ENCODE results near the gene NLGN1. TPM values are rescaled to one million over a fixed set of nuclear protein-coding genes. Genes with fewer than 3 reads are reported as not detected.

The NLGN1 gene
- total and polyA plus RNA-seq, 2 of the 8 experiments (the other 6 are each of a cell fraction or from before 2014, with no cell fraction given): 7.8 to 14.8 TPM

DNA sequence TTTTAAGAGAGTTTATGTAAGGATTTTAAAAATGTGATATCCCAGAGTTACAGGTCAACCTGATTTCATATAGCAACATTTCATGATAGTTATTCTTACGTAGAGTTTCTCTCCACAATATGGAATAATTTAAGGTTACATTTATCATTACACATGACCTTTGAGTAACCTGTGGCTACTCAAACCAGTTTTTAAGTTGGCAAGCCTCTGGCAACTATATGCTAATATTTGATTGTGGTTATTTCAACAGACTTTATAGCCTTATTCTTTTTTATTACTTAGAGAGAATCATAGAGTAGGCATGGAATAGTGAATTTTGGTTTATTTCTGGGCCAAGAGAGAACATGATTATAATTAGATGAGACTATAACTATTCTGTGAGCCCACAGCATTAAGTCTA lies 504.9 kb downstream of the NLGN1 start:
- Histone ChIP-seq H3K4me1 (replicated peaks in 1 of 4; ENCODE audit: control insufficient read depth in 3 of 4, insufficient read depth in 4 of 4, low read length in 3 of 4) (peaks cover 0 to 3% (median 0%) of the 10 kb centered on the region in 4 experiments; a peak in 1 of 7 replicates), H4K8ac (ENCODE audit: extremely low read depth, insufficient read depth, low read length) (no peak overlapping the region), H3K79me2 (ENCODE audit: control insufficient read depth in 1 of 2, insufficient read depth in 2 of 2, low read length in 2 of 2) (no peaks in the 10 kb centered on the region), H3K14ac (ENCODE audit: insufficient read length) (no peak overlapping the region), H3K23ac (ENCODE audit: insufficient read length) (no peak overlapping the region), H3K18ac (ENCODE audit: extremely low read depth, low read length) (no peak overlapping the region), H3K27ac (ENCODE audit: low read depth, low read length) (no peak overlapping the region), H3K9me3 (ENCODE audit: insufficient read depth in 2 of 2, low read depth in 1 of 2, low read length in 1 of 2) (no peaks in the 10 kb centered on the region), H3K4me3 (ENCODE audit: extremely low read depth in 1 of 4, insufficient read depth in 2 of 4, low read depth in 3 of 4, low read length in 4 of 4) (no peak overlapping the region), H2AFZ (ENCODE audit: low read length) (no peak overlapping the region), H3K27me3 (replicated peaks in 1 of 4; ENCODE audit: control insufficient read depth in 3 of 4, extremely low read depth in 1 of 4, insufficient read depth in 3 of 4, low read length in 3 of 4) (no peaks in the 10 kb centered on the region), H3K23me2 (ENCODE audit: low read depth, low read length) (no peaks in the 10 kb centered on the region), H4K5ac (ENCODE audit: insufficient read length, low read depth, low read length) (no peak overlapping the region), H2BK120ac (replicated peaks; ENCODE audit: low read depth, low read length) (no peak overlapping the region), H3K36me3 (ENCODE audit: control insufficient read depth in 2 of 4, insufficient read depth in 4 of 4, low read length in 3 of 4) (no peaks in the 10 kb centered on the region), H3K79me1 (ENCODE audit: low read depth, low read length) (no peaks in the 10 kb centered on the region), H3K4ac (replicated peaks; ENCODE audit: insufficient read length, low read depth, low read length) (no peak overlapping the region), H3K4me2 (ENCODE audit: insufficient read depth in 1 of 2, low read depth in 2 of 2, low read length in 2 of 2) (no peak overlapping the region), H4K20me1 (replicated peaks in 1 of 2; ENCODE audit: control insufficient read depth in 1 of 2, insufficient read depth in 2 of 2, low read length in 2 of 2) (no peaks in the 10 kb centered on the region), H2BK15ac (ENCODE audit: low read length) (no peak overlapping the region), H3K56ac (replicated peaks; ENCODE audit: insufficient read length, low read depth, low read length) (no peak overlapping the region), H2BK12ac (ENCODE audit: low read depth, low read length) (no peak overlapping the region), H2BK20ac (ENCODE audit: low read length) (no peak overlapping the region), H2AK5ac (ENCODE audit: low read depth, low read length) (no peak overlapping the region), H4K91ac (replicated peaks; ENCODE audit: insufficient read length, low read length) (no peak overlapping the region), H2BK5ac (ENCODE audit: low read depth, low read length) (no peak overlapping the region), H3K9ac (replicated peaks in 1 of 4; ENCODE audit: extremely low read depth in 1 of 4, low read depth in 3 of 4, low read length in 3 of 4) (no peak overlapping the region)
- POLR2A ChIA-PET (ENCODE audit: partially characterized antibody): no interaction called here
- no peak for TF ChIP-seq CHD1 (IDR thresholded peaks at IDR 0.05; ENCODE audit: low read depth, low read length)
- no peak for TF ChIP-seq EZH2 (IDR thresholded peaks at IDR 0.05; ENCODE audit: low read depth, low read length, severe bottlenecking)
- no peak for TF ChIP-seq SP1 (IDR thresholded peaks at IDR 0.05; ENCODE audit: low read depth, low read length)
- TF ChIP-seq, protein P1, sequence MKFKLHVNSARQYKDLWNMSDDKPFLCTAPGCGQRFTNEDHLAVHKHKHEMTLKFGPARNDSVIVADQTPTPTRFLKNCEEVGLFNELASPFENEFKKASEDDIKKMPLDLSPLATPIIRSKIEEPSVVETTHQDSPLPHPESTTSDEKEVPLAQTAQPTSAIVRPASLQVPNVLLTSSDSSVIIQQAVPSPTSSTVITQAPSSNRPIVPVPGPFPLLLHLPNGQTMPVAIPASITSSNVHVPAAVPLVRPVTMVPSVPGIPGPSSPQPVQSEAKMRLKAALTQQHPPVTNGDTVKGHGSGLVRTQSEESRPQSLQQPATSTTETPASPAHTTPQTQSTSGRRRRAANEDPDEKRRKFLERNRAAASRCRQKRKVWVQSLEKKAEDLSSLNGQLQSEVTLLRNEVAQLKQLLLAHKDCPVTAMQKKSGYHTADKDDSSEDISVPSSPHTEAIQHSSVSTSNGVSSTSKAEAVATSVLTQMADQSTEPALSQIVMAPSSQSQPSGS (IDR thresholded peaks at IDR 0.05; ENCODE audit: low read length): no peak
- no peak for DNase-seq (ENCODE audit: low read depth in 1 of 2, low spot score in 2 of 2)
- CTCF ChIA-PET (ENCODE audit: partially characterized antibody): interaction anchor here (0.6 to 1.1 kb wide), 2 partner anchors 12 to 681 kb away, joined by 3 read pairs; no protein-coding TSS in a partner anchor
- WGBS, 2 experiments (ENCODE audit: extremely low coverage in 1 of 2, insufficient coverage in 1 of 2, insufficient read length in 1 of 2, insufficient replicate concordance in 2 of 2, low coverage in 1 of 2, low lambda C conversion rate in 2 of 2, missing lambda C conversion rate in 1 of 2): 96% methylated on average over 1 of the region's 1 CpG; no CpG with 5 or more reads in 1 of the 2 experiments
- FAIRE-seq: no peak
